K562 (cell line): ENCODE results near the gene SAMD8. TPM values are rescaled to one million over a fixed set of nuclear protein-coding genes. Genes with fewer than 3 reads are reported as not detected.
A peak's percentile ranks its signal among the peaks of the same experiment; 100 is the strongest.

ENCODE experiments used
- ELF4 ChIP-seq: fragments of 450-650 bp; formaldehyde crosslinking; IDR thresholded peaks from 2 replicates; pipeline ENCODE4 v1.4.0; 2022; ENCODE audit warnings: missing genetic modification characterization
- FOXK2 ChIP-seq, 2 experiments: fragments of 450-650 bp; IDR thresholded peaks in 1 of 2; conservative IDR thresholded peaks in 1 of 2; 2 replicates each; pipeline ENCODE4 v1.6.1; 2016; ENCODE audit warnings: low read depth in 2 of 2, mild to moderate bottlenecking in 1 of 2
- JUND ChIP-seq, 2 experiments: IDR thresholded peaks; 2 replicates in 1 of 2; 3 replicates in 1 of 2; pipeline ENCODE4 v1.6.1; 2011; ENCODE audit warnings: borderline replicate concordance in 2 of 2, low read depth in 2 of 2, low read length in 2 of 2, improper control_type of control experiment in 1 of 2, missing biosample characterization in 1 of 2, missing genetic modification characterization in 1 of 2, missing genetic modification reagents in 1 of 2
- PHB2 ChIP-seq: fragments of 450-650 bp; IDR thresholded peaks from 2 replicates; pipeline ENCODE4 v1.6.1; 2017; ENCODE audit warnings: low read depth
- POLR3A ChIP-seq: IDR thresholded peaks from 2 replicates; pipeline ENCODE4 v1.6.1; 2011; ENCODE audit warnings: borderline replicate concordance, mild to moderate bottlenecking, moderate library complexity; ENCODE audit not compliant: insufficient read length, insufficient read depth; ENCODE audit errors: extremely low read depth
- RBM34 ChIP-seq: fragments of 200-400 bp; formaldehyde crosslinking; IDR thresholded peaks from 2 replicates; pipeline ENCODE4 v1.6.1; 2018; ENCODE audit warnings: low read length, borderline replicate concordance; ENCODE audit not compliant: insufficient read depth
- SAP30 ChIP-seq: fragments of 200-600 bp; sonication (generic); IDR thresholded peaks from 2 replicates; pipeline ENCODE4 v1.6.1; 2012; ENCODE audit warnings: borderline replicate concordance, low read depth, mild to moderate bottlenecking, moderate library complexity, low read length, control low read depth, inconsistent platforms; ENCODE audit not compliant: insufficient read depth, poor library complexity, severe bottlenecking
- SIX5 ChIP-seq, 2 experiments: IDR thresholded peaks; 2 replicates each; pipeline ENCODE4 v1.6.1; 2011; ENCODE audit warnings: low read length in 2 of 2, borderline replicate concordance in 1 of 2, low read depth in 1 of 2, mild to moderate bottlenecking in 1 of 2, moderate library complexity in 1 of 2; ENCODE audit not compliant: insufficient read depth in 1 of 2
- SMAD3 ChIP-seq: fragments of 450-650 bp; formaldehyde crosslinking; conservative IDR thresholded peaks from 2 replicates; pipeline ENCODE4 v1.4.0; 2020; ENCODE audit warnings: mild to moderate bottlenecking
- SMAD4 ChIP-seq: fragments of 250-450 bp; sonication (Bioruptor Pico); conservative IDR thresholded peaks from 2 replicates; pipeline ENCODE4 v1.8.0; 2021; ENCODE audit warnings: inconsistent platforms, mild to moderate bottlenecking, moderate library complexity
- SMARCE1 ChIP-seq: fragments of 450-650 bp; IDR thresholded peaks from 2 replicates; pipeline ENCODE4 v1.7.1; 2016; ENCODE audit warnings: mild to moderate bottlenecking
- TEAD1 ChIP-seq, 2 experiments: fragments of 450-650 bp in 1 of 2; sonication (generic) in 1 of 2; formaldehyde crosslinking; IDR thresholded peaks; 2 replicates each; pipeline versions ENCODE4 v1.4.0 to v1.8.0; 2020 to 2022; ENCODE audit warnings: mild to moderate bottlenecking in 2 of 2, missing genetic modification reagents in 1 of 2
- TFAM ChIP-seq: fragments of 250-450 bp; sonication (Bioruptor Pico); conservative IDR thresholded peaks from 2 replicates; pipeline ENCODE4 v1.5.0; 2021; ENCODE audit warnings: mild to moderate bottlenecking, moderate library complexity
- WHSC1 ChIP-seq: IDR thresholded peaks from one replicate; pipeline ENCODE4 v1.6.1; 2012; ENCODE audit warnings: low read length, control low read depth, inconsistent platforms
- ZBTB1 ChIP-seq: sonication (generic); formaldehyde crosslinking; IDR thresholded peaks from 2 replicates; pipeline ENCODE4 v1.8.1; 2023; ENCODE audit warnings: missing genetic modification reagents, low read depth, mild to moderate bottlenecking, borderline replicate concordance
- ZKSCAN3 ChIP-seq: fragments of 250-450 bp; sonication (Bioruptor Pico); IDR thresholded peaks from 2 replicates; pipeline ENCODE4 v1.4.0; 2020
- ZNF12 ChIP-seq: sonication (generic); formaldehyde crosslinking; IDR thresholded peaks from 2 replicates; pipeline ENCODE4 v1.4.0; 2020; ENCODE audit warnings: mild to moderate bottlenecking, missing genetic modification reagents
- ZNF316 ChIP-seq: fragments of 450-650 bp; IDR thresholded peaks from 2 replicates; pipeline ENCODE4 v1.6.1; 2016
- ZNF668 ChIP-seq: fragments of 250-450 bp; sonication (Bioruptor Pico); IDR thresholded peaks from 2 replicates; pipeline ENCODE4 v1.8.0; 2022; ENCODE audit warnings: mild to moderate bottlenecking, inconsistent platforms
- polyA plus RNA-seq, 8 experiments: library from polyadenylated mRNA; depleted of rRNA in 4 of 8; stranded (reverse) in 5 of 8; unstranded in 3 of 8; fragments of >200 nt; fragmentation: Nextera tagmentation in 2 of 8; fragmentation: Illumina TruSeq in 1 of 8; extraction: Ambion mirVana in 2 of 8; extraction: Trizol in 1 of 8; gene quantifications; 2 replicates each; pipeline versions ENCODE4 v1.2.1 to v1.2.3, GENCODE V29; 2011 to 2014; ENCODE audit warnings: inconsistent platforms in 1 of 8, missing spikeins in 1 of 8
- total RNA-seq, 7 experiments: library from RNA; depleted of rRNA in 6 of 7; stranded (reverse); fragments of >200 nt in 6 of 7; fragmentation: Illumina TruSeq in 2 of 7; extraction: Trizol in 2 of 7; gene quantifications; 2 replicates each; pipeline versions ENCODE4 v1.2.1 to v1.2.3, GENCODE V29; 2011 to 2021; ENCODE audit warnings: low replicate concordance in 1 of 7
- TF ChIP-seq, protein P1 (sequence below): sonication (generic); IDR thresholded peaks from 2 replicates; pipeline ENCODE4 v1.6.1; 2016
- TF ChIP-seq, protein P2 (sequence below): fragments of 250-450 bp; sonication (Bioruptor Pico); IDR thresholded peaks from 2 replicates; pipeline ENCODE4 v1.8.0; 2022; ENCODE audit warnings: inconsistent platforms
- TF ChIP-seq, protein P3 (sequence below), 2 experiments: fragments of 450-650 bp; IDR thresholded peaks; 2 replicates each; pipeline ENCODE4 v1.6.1; 2016

Gene SAMD8
- total and polyA plus RNA-seq, 9 of the 15 experiments (the other 6 are each of a cell fraction or from before 2014, with no cell fraction given), result 2.7 to 16.1 (median 6.2) TPM

DNA sequence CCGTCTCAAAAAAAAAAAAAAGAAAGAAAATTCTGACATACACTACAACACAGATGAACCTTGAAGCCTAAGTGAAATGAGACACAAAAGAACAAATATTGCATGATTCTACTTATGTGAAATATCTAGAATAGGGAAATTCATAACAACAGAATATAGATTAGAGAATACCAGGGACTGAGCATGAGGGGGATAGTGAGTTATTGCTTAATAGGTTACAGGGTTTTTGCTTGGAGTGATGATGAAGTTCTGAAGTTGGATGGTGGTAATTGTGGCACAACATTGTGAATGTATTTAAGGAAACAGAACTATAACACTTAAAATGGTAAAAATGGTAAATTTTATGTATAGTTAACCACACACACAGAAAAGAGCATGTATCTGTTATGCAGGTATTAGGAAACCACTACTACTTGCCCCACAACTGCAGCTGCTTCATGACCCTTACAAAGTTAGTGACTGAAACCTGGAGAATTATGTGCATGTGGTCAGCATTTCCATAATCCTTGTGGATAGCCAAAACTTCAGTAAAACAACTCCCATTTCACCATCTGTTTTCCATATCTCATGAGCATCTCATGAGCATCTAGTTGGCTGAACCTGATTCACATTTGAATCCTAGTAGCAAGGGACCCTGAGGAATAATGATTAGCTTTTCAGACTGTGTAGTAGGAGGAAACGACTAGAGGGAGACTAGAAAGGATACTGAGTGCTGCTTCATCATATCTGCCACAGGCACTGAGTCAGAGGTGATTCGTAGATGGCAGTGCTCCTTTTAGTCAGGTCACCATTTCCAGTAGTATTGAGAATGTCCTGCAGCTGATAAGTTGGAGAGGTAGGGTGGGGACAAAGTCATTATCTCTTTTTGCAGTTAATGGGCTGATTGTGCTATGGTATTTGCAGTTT lies 26.3 kb downstream of the SAMD8 start (continued):
- TF ChIP-seq, protein P1, sequence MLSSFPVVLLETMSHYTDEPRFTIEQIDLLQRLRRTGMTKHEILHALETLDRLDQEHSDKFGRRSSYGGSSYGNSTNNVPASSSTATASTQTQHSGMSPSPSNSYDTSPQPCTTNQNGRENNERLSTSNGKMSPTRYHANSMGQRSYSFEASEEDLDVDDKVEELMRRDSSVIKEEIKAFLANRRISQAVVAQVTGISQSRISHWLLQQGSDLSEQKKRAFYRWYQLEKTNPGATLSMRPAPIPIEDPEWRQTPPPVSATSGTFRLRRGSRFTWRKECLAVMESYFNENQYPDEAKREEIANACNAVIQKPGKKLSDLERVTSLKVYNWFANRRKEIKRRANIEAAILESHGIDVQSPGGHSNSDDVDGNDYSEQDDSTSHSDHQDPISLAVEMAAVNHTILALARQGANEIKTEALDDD, result peak; percentile 99
- TF ChIP-seq TEAD1 (CRISPR knock-in tag; IDR thresholded peaks at IDR 0.05) (no peak), POLR3A (no peak), JUND (IDR thresholded peaks at IDR 0.05; ENCODE audit: borderline replicate concordance, low read depth, low read length) (peak; percentile 86), JUND (tag; IDR thresholded peaks at IDR 0.05; ENCODE audit: borderline replicate concordance, low read depth, low read length) (peak; percentile 91; the same call in 2 of the 3 replicates), ZNF12 (CRISPR knock-in tag) (no peak), TFAM (no peak), FOXK2 (conservative IDR thresholded peaks at IDR 0.05 in 1 of 2, IDR thresholded peaks at IDR 0.05 in 1 of 2; ENCODE audit: low read depth in 2 of 2) (no peak), PHB2 (no peak), ZKSCAN3 (CRISPR knock-in tag) (no peak), ZNF668 (CRISPR knock-in tag) (no peak), ELF4 (no peak), SMAD4 (CRISPR knock-in tag) (no peak), WHSC1 (no peak), SAP30 (no peak), ZNF316 (peak; percentile 76), ZBTB1 (CRISPR knock-in tag) (no peak), SIX5 (IDR thresholded peaks at IDR 0.05; ENCODE audit: borderline replicate concordance in 1 of 2, insufficient read depth in 1 of 2, low read depth in 1 of 2, low read length in 2 of 2) (no peak), SMARCE1 (peak; percentile 91), SMAD3 (CRISPR knock-in tag) (no peak), RBM34 (no peak)
- TF ChIP-seq, protein P2, sequence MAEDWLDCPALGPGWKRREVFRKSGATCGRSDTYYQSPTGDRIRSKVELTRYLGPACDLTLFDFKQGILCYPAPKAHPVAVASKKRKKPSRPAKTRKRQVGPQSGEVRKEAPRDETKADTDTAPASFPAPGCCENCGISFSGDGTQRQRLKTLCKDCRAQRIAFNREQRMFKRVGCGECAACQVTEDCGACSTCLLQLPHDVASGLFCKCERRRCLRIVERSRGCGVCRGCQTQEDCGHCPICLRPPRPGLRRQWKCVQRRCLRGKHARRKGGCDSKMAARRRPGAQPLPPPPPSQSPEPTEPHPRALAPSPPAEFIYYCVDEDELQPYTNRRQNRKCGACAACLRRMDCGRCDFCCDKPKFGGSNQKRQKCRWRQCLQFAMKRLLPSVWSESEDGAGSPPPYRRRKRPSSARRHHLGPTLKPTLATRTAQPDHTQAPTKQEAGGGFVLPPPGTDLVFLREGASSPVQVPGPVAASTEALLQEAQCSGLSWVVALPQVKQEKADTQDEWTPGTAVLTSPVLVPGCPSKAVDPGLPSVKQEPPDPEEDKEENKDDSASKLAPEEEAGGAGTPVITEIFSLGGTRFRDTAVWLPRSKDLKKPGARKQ (CRISPR knock-in tag), result no peak
- TF ChIP-seq, protein P3, sequence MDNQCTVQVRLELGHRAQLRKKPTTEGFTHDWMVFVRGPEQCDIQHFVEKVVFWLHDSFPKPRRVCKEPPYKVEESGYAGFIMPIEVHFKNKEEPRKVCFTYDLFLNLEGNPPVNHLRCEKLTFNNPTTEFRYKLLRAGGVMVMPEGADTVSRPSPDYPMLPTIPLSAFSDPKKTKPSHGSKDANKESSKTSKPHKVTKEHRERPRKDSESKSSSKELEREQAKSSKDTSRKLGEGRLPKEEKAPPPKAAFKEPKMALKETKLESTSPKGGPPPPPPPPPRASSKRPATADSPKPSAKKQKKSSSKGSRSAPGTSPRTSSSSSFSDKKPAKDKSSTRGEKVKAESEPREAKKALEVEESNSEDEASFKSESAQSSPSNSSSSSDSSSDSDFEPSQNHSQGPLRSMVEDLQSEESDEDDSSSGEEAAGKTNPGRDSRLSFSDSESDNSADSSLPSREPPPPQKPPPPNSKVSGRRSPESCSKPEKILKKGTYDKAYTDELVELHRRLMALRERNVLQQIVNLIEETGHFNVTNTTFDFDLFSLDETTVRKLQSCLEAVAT (IDR thresholded peaks at IDR 0.05), result 0 out of 4 replicates have a peak, but pooled peaks of 1 of the 2 experiments have one; percentile 25
